ENCODE data around the gene GRIN3A.
"Not testable (repeated sequence)": the region's sequence is repeated elsewhere in the genome, so short reads cannot be mapped to it uniquely, and the experiment has no call there.

GRIN3A gene

DNA sequence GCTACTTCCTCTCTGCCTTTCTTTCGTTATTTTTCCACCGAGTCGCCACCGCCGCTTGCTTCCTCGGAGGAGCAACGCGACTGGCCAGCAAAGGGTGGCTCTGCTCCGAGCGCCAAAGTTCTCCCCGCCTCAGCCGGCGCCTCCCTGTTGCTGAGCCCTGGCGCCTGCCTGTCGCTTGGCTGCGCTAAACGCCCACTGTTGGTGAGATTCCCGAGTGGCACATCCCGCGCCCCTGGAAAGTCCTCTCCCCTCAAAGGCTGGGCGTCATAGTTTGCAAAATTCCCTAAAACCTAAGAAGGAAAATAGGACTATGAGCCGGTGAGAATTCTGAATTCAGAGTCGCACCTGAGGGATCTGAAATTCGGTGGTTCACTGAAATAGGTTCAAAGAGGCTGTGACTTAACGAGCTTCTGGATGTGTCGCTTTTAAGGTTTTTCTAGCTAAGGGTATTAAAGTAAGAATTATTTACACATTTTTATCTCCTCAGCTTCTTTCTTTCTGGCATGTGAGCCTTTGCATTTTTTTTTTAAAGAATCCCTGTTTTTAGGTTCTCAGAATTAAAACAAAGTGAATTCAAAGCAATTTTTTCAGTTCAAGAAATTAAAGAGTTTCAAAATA, at the start of gene GRIN3A:
TSS of gene GRIN3A (minus strand) at position 82 of the 618 bp plus-strand sequence. CDS start 668 bp downstream, outside the sequence.
- no peak for DNase-seq (ENCODE audit: low spot score)

DNA sequence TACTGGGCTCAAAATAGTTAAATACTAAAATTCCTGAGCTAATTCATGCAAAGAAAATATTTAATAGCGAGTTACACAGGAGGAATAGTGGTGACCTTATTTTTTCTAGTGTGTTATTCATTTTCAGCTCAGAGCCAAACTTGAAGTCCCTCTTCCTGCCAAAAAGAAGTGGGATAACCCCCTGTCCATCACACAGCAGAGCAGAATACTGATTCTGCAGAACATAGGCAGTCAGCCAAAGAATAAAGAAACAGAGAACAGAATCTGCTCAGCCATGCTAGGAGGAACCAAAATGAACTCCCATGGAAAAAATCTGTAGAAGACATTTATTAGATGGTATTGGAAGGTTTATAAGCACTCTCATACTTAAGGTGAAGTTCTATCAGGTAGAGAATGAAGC, 49.4 kb upstream of the GRIN3A start:
- no peak for DNase-seq (ENCODE audit: low spot score)

DNA sequence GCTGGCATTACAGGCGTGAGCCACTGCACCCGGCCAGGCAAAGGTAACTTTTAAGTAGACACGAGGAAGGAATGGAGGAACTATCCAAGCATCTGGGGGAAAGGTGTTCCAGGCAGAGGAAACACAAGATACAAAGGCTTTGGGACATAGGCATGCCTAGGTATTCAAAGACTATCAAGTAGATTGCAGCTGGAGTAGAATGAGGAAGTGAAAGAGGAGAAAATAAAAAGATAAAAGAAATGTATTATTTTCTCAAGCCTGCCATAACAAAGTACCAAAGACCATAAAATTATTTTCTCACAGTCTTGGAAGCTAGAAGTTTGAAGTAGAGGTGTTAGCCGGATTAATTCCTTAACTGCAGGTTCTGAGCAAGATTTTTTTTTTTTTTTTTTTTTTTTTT, 39.9 kb upstream of the GRIN3A start:
- DNase-seq (ENCODE audit: low spot score): no peak

DNA sequence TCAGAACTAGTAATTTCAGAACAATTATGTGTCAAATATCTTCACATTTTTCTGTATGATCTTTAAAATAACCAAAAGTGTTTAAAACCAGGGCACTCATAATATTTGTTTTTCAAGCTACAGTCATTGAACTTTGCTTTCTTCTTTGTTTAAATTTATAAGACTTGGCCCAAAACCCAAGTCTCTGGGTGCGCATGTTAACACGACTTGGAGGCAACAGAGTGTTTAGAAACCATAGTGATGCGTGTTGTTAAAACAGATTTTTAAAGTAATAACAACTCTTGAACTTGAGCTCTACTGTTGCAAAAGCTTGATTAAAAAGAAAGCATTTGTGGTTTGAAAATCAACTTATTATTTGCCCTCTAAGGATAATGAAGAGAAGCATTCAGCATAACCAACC, 26.0 kb upstream of the GRIN3A start:
- DNase-seq (ENCODE audit: low spot score): no peak

DNA sequence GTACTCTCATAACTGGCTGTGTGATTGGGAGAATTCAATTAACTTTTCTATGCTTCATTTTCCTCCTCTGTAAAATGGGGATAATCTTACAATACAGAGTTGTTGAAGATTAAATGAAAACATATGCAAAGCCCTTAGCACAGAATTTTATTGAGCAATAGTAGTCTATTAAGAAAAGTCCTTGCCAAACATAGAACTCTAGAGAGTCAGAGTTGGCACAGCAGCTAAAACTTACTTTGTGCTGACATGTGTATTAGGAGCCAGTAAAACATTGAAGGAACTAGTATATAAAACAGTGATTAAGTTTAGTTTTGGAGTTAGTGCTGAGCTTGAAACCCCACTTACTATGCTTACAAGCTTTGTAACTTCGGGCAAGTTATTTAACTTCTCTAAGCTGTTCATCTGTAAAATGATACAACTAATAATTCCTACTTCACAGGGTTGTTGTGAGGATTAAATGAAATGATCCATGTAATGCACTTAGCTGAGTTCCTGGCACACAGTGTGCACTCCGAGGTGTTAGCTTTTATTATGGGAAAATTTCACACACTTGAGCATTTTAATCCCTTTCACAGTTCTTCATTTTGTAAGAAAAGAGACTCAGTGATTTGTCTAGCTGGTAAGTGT, 20.0 kb upstream of the GRIN3A start:
- no peak for DNase-seq (ENCODE audit: low spot score)

DNA sequence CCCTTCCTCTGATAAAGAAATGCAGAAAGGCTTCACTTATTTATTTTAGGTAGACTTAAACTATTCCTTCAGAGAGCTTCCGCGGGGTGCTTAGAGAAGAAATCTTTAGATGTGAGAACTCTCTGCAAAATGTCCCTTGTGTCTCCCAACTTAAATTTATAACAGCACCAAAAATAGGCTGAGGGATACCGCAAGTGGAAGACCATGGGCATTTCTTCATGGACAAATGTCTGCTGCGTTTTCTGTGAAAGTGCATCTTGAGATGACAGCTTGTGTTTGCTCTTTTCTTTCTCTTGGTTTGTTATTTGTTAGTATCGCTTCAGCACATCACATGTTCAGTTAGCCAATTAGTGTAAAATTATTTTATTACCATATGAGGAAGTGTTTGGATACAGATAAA, 15.3 kb upstream of the GRIN3A start:
- no peak for DNase-seq (ENCODE audit: low spot score)

DNA sequence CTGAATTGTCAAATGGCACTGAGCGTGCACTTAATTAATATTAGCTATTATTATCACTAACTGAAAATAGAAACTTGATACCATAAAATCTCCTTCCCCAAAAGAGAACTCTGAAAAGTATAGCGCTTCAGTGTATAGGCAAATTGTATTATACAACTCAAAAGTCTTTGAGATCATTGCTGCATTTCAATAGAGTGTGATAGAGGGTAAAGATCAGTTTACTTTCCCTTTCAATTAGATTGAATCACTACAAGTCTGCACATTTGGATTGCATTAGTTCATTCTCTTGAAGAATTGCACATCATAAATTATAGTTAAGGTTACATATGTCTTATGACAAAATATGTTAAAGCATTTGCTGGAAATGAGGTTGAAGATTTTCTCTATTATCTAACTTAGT, 13.4 kb upstream of the GRIN3A start:
- DNase-seq (ENCODE audit: low spot score): no peak

DNA sequence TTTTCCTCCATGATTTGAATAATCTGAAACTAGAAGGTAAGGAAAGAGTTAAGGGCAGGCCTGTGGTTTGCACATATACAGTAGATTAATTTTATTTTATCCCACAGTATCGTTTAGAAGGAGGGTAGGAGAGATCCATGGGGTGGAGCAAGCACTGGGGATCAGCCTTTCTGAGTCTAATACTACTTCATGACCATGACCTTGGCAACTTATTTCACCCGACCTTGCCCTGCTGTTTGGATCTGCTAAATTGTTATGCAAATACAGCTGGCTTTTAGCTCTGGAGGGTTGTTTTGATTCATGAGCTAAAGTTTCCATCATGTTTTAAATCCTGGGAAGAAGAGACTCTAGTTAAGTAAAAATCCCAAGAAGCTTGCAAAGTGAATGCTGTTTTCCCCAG, 864 bp upstream of the GRIN3A start:
- no peak for DNase-seq (ENCODE audit: low spot score)

DNA sequence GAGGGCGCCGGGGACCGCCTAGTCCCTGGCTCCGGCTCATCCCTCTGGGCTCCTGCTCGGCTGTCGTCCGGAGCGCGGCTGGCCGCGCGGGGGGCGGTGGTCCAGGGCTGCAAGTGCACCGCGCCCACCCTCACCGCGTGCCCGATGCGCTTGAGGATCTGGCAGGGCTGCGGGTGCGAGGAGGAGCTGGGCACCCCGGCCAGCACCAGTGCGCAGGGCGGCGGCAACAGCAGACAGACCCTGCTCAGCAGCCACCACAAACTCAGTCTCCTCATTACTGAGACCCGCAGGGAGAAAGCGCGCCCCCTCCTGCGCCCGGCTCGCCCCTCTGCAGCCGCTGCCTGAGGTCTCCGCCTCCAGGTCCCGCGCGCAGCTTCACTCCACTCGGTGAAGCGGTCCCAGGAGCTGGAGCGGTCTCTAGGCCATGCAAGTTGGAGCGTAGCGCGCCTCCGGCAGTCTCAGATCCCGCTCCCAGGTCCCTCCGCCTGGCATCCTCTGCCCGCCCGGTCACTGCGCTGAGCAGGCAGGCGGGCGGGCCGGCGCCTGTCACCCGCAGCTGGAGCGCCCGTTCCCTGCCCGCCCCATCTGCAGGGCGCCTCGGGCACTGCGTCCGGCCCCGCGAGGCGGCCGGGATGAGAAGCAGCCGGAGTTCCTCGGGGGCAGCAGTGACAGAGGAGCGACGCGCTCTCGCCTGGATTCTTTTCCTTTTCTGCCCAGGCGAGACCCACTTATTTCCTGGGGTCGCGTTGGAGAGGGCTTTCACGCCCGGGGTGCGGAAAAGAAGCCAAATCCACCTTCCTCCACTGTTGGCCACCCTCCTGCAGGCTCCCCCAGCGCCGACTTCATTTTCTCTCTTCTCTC, 512 bp downstream of the GRIN3A start:
- no peak for DNase-seq (ENCODE audit: low spot score)

DNA sequence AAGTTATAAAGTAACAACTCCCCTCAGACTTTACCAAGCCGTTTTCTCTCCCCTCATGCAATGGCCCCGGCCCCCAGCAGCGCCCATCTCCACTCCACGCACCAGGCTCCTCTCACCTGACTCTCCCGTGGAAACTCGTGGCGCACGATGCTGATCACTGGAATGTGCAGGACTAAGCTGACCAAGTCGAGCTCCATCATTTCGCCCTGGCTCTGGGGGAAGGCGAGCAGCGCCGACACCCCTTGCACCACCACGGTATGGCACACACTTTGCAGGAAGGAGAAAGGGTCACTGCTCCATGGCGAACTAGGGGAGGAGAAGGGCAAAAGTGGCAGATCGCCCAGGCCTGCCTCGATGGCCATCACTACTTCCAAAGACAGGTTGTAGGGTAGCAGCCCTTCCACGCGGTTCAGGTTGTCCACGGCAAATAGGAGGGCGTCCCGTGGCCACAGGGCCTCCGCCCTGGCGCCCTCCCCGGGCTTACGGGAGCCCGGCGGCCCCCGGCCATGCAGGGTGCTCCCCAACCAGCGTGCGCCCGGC, 1.2 kb downstream of the GRIN3A start:
- DNase-seq (ENCODE audit: low spot score): no peak

DNA sequence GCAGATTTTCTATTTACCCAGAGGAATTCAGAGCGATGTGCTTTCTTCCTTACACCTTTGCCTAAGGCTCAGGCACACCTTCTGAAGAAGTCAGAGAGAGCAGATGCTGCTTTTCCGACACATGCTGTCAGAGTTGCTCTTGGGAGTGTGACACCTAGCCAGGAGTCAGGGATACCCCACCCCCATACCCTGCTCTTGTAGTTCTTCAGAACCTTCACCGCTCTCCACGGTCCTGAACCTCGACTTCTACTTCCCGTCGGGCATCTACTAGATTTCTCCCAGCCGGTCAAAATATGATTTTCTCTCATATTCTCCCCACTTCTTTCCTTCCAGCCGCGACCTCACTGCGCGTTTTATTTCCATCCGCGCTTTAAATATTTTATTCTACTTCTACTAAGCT, 1.7 kb downstream of the GRIN3A start:
- DNase-seq (ENCODE audit: low spot score): no peak

DNA sequence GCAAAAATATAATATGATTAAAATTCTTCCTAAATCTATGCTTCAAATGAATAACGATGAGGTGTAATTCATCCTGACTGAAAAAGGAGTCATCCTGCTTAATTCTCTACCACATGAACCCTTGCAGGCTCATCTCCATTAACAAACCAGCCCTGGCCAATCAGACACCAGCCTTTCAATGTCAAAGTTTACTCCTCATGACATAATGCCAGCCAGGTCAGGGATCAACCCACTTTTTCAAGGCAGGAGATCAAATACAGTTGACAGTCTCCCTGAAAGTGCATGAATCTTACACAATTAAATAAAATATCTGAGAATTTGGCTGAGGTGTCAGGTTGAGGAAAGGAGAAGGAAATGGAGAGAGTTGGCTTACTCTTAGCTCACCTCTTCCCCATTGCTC, 7.0 kb downstream of the GRIN3A start:
- DNase-seq (ENCODE audit: low spot score): no peak

DNA sequence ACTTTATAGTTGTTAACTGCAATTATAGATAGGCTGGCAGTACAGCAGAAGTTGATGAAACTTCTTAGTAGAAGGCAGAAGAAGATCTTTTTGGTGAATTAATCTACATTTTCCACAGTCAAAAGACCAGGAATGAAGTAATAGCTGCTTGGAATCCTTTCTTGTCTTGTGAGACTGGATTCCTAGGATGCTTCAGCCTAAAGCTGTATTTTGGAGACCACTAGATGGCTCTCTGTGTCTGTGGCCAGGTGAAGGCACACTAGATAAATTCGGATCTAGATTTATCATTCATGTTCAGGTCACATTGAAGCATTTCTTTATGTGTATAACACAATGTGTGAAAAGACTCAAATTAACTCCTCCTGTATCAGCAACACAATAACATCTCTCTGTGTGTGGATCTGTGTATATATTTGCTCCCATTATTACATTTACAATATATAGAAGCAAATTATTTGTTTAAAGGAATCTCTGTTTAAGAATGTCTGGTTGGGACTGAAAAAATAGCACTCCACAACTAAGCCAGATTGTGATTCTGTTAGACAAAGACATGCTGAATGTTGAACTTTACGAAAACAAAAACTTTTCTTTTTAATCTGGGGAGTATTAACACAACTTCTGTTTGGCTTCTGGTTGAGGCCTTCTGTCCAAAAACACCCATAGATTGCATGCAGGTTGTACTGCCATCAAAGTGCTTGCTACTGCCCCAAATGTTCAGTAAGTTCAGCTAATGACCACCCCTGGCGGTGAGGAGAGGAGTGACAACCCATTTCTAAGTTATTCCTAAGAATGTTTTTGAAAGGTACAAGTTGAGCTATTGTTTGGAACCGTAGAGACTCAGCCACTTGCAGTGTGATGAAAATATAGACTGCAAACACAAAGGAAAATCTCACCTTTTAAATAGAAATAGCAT, 10.6 kb downstream of the GRIN3A start:
- DNase-seq (ENCODE audit: low spot score): no peak

DNA sequence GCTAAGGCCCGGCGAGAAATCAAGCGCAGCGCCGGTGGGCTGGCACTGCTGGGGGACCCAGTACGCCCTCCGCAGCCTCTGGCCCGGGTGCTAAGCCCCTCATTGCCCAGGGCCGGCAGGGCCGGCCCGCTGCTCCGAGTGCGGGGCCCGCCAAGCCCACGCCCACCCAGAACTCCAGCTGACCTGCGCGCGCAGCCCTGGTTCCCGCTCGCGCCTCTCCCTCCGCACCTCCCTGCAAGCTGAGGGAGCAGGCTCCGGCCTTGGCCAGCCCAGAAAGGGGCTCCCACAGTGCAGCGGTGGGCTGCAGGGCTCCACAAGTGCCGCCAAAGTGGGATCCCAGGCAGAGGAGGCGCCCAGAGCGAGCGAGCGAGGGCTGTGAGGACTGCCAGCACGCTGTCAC, 14.2 kb downstream of the GRIN3A start:
- not testable (repeated sequence) for DNase-seq (ENCODE audit: low spot score)

DNA sequence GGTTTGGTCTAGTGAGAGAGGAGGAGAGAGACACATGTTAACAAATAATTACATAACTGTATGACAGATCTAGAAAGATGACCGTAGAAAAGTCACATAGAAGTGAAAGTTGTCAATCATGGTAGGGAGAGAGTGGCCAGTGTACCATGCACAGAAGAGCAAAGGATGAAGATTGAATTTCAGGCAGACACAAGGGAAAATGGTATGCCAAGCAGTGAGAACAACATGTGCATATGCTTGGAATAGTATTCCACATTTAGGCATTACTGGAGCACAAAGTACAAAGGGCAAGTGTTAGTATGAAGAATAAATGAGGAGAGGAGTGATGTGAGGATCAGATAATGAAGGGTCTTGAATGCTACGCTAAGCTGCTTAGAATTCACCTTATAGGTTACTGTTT, 20.3 kb downstream of the GRIN3A start:
- no peak for DNase-seq (ENCODE audit: low spot score)

DNA sequence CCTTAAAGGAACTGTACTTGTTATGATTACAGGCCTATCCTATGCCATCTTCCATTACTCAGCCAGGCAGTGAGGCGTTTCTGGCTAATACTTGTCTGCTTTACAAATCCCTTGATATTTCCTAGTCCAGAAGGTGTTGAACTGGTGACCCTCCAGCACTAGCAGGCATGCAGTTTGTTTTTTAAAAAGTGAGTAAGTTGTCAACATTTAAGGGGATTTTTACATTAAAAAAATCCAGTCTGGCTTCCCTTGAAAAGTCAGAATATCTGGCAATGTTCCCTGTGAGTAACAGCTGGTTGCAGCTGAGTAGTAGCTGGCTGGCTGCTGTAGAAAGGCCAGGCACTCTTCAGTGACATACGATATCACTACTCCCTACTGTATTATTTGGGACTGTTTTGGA, 21.8 kb downstream of the GRIN3A start:
- DNase-seq (ENCODE audit: low spot score): no peak

DNA sequence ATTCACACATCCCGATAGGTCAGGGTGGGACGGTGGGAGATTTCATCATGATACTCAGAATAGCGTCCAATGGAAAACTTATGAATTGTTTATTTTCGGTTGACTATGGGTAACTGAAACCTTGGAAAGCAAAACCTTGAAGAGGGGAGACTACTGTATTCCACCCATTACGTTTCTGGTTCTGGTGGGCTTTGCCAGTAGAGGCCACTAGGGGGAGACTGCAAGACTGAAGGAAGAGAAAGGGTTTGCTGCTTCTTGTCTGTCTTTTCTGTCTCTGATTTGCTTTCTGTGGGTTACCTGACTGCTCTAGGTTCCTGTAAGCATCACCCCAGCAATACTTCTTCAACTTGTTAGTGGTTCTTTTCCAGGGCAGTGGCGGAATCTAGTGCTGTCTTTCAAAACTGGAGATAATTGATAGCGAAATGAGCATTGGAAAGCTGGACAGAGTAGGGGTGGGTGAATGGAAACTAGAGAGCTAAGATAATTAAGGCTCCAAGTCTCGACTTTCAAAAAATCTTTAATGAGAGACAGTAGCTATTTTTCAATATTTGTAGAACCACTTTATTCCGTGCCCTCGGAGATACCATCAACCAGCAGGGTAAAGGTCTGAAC, 27.0 kb downstream of the GRIN3A start:
- peak; percentile 12 for DNase-seq (ENCODE audit: low spot score)

DNA sequence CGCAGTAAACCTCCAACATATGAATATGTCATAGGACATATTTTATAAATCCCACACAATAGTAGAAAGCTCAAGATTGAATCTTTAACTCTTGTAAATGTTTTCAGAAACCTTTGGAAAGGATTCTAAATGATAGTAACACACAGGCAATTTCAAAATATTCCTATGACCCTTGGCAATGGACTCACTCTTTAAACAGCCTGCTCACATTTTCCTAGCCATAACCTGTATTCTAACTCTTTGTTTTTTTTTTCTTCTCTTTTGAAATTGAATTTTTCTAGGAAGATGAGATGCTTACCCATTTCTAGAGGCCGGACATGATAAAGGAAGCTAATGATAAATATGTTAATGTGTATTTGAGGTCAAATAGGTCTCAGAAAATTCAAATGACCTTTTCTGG, 29.6 kb downstream of the GRIN3A start:
- DNase-seq (ENCODE audit: low spot score): no peak

DNA sequence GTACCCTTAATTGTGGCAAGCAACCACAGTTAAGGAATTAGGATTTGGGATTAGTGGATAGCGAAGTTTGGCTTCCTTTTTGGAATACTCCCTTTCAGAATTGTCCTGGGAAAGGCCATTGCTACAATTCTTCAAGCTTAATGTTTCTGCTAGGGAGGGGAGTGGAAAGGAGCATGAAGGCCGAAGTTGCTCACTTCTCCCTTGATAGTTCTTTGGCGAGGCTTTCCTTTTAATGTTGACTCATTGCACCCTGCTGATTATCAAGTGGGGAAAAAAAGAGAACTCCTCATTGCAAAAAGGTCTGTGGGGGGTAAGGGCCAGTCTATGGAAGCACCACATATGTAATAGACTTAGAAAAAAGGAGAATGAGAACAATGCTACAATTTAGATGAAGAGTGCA, 30.7 kb downstream of the GRIN3A start:
- no peak for DNase-seq (ENCODE audit: low spot score)

DNA sequence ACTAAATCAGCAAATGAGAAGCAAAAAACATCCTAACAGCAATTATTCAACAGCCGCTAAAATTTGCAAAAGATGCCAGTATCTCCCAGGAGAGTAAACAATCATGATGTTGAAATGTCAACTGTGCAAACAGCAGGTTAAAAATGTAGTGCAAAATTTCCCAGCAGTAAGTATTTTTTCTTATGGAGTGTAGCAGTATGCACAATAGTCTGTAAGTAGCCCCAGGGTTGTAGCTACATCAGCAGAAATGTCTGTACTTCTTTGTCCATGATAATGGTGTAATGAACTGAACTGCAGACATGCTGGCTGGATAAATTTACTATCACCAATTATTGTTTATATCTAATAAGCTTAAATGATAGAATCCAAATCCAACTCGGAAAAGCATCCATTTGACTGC, 31.4 kb downstream of the GRIN3A start:
- DNase-seq (ENCODE audit: low spot score): no peak

DNA sequence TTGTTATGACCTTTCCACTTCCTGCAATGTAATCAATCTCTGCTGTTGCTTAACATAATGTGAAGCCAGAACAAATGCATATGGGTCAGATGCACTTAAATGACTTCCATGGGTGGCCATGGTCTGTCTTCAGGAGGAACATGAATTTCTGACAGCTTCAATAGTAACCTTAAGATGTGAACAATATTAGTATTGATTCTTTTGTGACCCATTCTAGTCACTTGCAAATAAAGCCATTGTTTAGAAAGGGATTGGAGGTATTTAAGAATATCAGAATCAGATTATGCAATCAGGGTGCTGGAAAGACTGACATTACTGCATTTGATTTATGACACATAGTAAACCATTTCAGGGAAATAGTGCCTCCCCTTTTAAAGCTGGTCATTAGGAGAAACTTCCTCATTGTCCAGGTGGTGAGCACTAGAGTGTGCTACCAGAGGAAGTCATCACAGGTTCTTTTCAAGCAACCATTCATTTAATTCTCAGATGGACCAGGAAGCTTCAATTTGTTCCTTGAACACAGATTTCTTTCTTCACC, 32.1 kb downstream of the GRIN3A start:
- DNase-seq (ENCODE audit: low spot score): no peak

All from CD4-positive, alpha-beta T cell treated with Interleukin-15 for 4 hours (primary cell).